ENCODE measurements around the gene C10orf71.

GRCh38 chr10:49375611-49376010, 76.6 kb downstream of the C10orf71 start:
- TF ChIP-seq USF2 (IDR thresholded peaks at IDR 0.05) (no peak), ZFP36 (IDR thresholded peaks at IDR 0.05; ENCODE audit: borderline replicate concordance, partially characterized antibody) (no peak), MYC (IDR thresholded peaks at IDR 0.05; ENCODE audit: borderline replicate concordance, low read length) (no peak)

Data from A549 (cell line).